ENCODE data around the gene ARL8B. TPM values are rescaled to one million over a fixed set of nuclear protein-coding genes. Genes with fewer than 3 reads are reported as not detected.

The ARL8B gene
- total RNA-seq, 1 experiment from 2014 or later = 29.0 TPM

DNA sequence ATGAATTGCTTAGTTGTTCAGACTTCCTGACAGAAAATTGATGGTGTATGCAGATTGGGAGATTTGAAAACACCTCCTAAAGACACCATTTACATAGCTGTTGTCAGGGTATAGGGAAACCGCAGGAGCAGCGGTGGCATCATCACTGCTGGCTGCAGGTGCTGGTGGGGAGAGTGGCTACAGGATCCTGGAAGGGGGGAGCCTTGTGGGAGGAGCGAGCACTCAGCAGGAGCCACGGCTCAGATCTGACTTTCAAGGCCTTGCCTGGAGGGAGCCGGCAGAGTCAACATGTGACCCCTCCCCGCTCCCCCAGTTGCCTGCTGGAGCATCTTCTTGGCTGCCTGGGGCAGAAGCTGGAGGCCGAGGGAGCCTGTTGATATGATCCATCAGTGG lies 91.5 kb downstream of the ARL8B start:
- Histone ChIP-seq H4K91ac (ENCODE audit: insufficient read length, low read depth, low read length) (no peak overlapping the region), H2BK20ac (ENCODE audit: low read depth, low read length, poor library complexity, severe bottlenecking) (no peak overlapping the region), H3K9me3 (ENCODE audit: control insufficient read depth, low read depth, low read length) (no peaks in the 10 kb centered on the region), H3K14ac (ENCODE audit: insufficient read depth, low read length) (no peak overlapping the region), H3K18ac (ENCODE audit: insufficient read length, low read depth, low read length) (no peak overlapping the region), H2BK15ac (ENCODE audit: low read depth, low read length) (no peak overlapping the region), H3T11ph (ENCODE audit: low read length) (no peak overlapping the region), H2BK12ac (ENCODE audit: insufficient read length, low read depth, low read length) (no peak overlapping the region), H3K4me1 (ENCODE audit: insufficient read depth, low read length) (peaks cover 9% of the 10 kb centered on the region; the same call in 1 of the 2 replicates), H3K27me3 (ENCODE audit: insufficient read depth, low read length) (no peaks in the 10 kb centered on the region), H3K79me1 (ENCODE audit: insufficient read depth, low read depth, low read length, poor library complexity, severe bottlenecking) (no peaks in the 10 kb centered on the region), H3K27ac (ENCODE audit: insufficient read length, low read depth, low read length) (peak overlapping the region; percentile 2), H2AFZ (ENCODE audit: low read length) (no peak overlapping the region), H4K8ac (replicated peaks; ENCODE audit: insufficient read length, low read depth, low read length) (no peak overlapping the region), H2AK5ac (ENCODE audit: insufficient read length, low read length) (no peak overlapping the region), H2BK5ac (ENCODE audit: insufficient read length, low read length) (no peak overlapping the region), H3K4ac (ENCODE audit: low read depth, low read length) (no peak overlapping the region), H3K79me2 (ENCODE audit: insufficient read depth, low read length) (0 out of 2 replicates have a peak, but pooled peaks cover 3% of the 10 kb centered on the region), H2BK120ac (ENCODE audit: low read depth, low read length, poor library complexity, severe bottlenecking) (no peak overlapping the region), H3K23me2 (ENCODE audit: insufficient read length, low read depth, low read length, poor library complexity, severe bottlenecking) (no peaks in the 10 kb centered on the region), H3K56ac (ENCODE audit: insufficient read length, low read depth, low read length) (no peak overlapping the region), H3K23ac (ENCODE audit: insufficient read length, low read depth, low read length) (no peak overlapping the region), H4K20me1 (ENCODE audit: control insufficient read depth, insufficient read depth, insufficient read length) (no peaks in the 10 kb centered on the region), H3K4me2 (ENCODE audit: insufficient read depth, insufficient read length, low read length) (peak overlapping the region; percentile 11), H4K5ac (ENCODE audit: insufficient read length, low read depth, low read length) (no peak overlapping the region), H3K9ac (ENCODE audit: extremely low read depth, insufficient read length, low read length) (no peak overlapping the region)
- TF ChIP-seq, protein P1, sequence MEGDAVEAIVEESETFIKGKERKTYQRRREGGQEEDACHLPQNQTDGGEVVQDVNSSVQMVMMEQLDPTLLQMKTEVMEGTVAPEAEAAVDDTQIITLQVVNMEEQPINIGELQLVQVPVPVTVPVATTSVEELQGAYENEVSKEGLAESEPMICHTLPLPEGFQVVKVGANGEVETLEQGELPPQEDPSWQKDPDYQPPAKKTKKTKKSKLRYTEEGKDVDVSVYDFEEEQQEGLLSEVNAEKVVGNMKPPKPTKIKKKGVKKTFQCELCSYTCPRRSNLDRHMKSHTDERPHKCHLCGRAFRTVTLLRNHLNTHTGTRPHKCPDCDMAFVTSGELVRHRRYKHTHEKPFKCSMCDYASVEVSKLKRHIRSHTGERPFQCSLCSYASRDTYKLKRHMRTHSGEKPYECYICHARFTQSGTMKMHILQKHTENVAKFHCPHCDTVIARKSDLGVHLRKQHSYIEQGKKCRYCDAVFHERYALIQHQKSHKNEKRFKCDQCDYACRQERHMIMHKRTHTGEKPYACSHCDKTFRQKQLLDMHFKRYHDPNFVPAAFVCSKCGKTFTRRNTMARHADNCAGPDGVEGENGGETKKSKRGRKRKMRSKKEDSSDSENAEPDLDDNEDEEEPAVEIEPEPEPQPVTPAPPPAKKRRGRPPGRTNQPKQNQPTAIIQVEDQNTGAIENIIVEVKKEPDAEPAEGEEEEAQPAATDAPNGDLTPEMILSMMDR (conservative IDR thresholded peaks at IDR 0.05) = no peak
- peak overlapping the region; percentile 71 to 98 (median 91) for H3K27ac Mint-ChIP-seq
- whole genome bisulfite sequencing (ENCODE audit: extremely low coverage, insufficient read length, low lambda C conversion rate) = no CpG with 5 or more reads among the region's 7 CpGs
- H3K9me3 Mint-ChIP-seq = peaks cover 0 to 2% of the 10 kb centered on the region in 2 experiments; a peak in 2 of 5 replicates
- peak overlapping the region in 1 of 2 experiments; percentile 61; a peak in 2 of 5 replicates for H3K4me3 Mint-ChIP-seq
- DNase-seq = peak; percentile 92
- peaks cover 34 to 47% of the 10 kb centered on the region in 2 experiments for H3K4me1 Mint-ChIP-seq
- H3K27me3 Mint-ChIP-seq (ENCODE audit: low read depth) = no peaks in the 10 kb centered on the region
- H3K36me3 Mint-ChIP-seq (ENCODE audit: insufficient read depth in 1 of 3, low read depth in 3 of 3) = peaks cover 64 to 78% (median 74%) of the 10 kb centered on the region in 3 experiments
